Measurements from ENCODE around the gene CMSS1. TPM values are rescaled to one million over a fixed set of nuclear protein-coding genes. Genes with fewer than 3 reads are reported as not detected.

Gene CMSS1
- total RNA-seq, 1 experiment from 2014 or later, result 93.8 TPM

DNA sequence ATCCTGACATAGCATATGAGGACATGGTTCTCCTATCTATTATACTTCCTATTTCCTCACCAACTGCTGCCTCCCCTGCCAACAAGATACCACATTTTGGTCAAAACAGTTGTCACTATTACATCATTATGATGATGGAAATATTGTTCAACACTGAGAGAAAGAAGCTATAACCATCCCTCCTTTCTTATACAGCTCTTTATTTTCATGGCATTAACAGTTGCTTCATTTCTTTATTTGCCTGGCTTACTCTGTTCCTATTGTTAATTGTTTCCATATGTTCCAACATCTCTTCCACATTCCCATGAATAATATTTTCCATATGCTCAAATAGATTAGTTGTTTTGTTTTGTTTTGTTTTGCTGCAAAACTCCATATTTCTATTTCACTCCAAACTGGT lies 337.5 kb downstream of the CMSS1 start:
- DNase-seq, result no peak
- no peak overlapping the region for H3K27ac ChIP-seq

GRCh38 chr3:100155590-100155989 lies 337.9 kb downstream of the CMSS1 start:
- Histone ChIP-seq H3K27ac (no peak overlapping the region), H3K36me3 (peaks cover 2% of the 10 kb centered on the region; the same call in 1 of the 2 replicates), H3K4me1 (peaks cover 3% of the 10 kb centered on the region; the same call in 1 of the 2 replicates), H3K9me3 (replicated peaks) (no peaks in the 10 kb centered on the region), H3K27me3 (no peaks in the 10 kb centered on the region), H3K4me3 (no peak overlapping the region)
- DNase-seq, result no peak

More for the DNA sequence above, 337.5 kb downstream of the CMSS1 start:
- Histone ChIP-seq H3K4me1 (peaks cover 3% of the 10 kb centered on the region; the same call in 1 of the 2 replicates), H3K4me3 (no peak overlapping the region), H3K27me3 (no peaks in the 10 kb centered on the region), H3K36me3 (peaks cover 2% of the 10 kb centered on the region; the same call in 1 of the 2 replicates), H3K9me3 (replicated peaks) (no peaks in the 10 kb centered on the region)

DNA sequence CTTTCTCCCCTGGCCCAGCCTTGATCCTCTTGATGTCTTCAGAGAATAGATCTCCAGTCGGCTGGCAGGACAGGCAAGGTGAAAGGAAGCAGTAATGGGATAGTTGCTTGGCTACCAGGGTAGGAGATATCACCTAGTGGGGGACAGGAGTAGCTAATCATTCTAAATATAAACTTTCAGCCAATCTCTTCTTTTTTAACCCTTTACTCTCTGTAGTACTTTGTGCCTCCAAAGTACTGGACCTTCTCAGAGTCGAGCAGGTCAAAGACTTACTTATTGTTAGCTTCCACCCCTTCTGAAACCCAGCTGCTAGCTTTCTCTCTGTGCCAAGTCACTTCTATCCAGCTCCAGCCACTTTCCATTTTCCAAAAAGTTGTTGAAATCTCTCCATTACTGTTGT lies 340.0 kb downstream of the CMSS1 start:
- no peak for DNase-seq
- no peaks in the 10 kb centered on the region for H3K27me3 ChIP-seq
- peaks cover 3% of the 10 kb centered on the region; the same call in 1 of the 2 replicates for H3K4me1 ChIP-seq
- H3K9me3 ChIP-seq (replicated peaks), result no peaks in the 10 kb centered on the region
- no peak overlapping the region for H3K27ac ChIP-seq
- H3K36me3 ChIP-seq, result peaks cover 2% of the 10 kb centered on the region; the same call in 1 of the 2 replicates
- no peak overlapping the region for H3K4me3 ChIP-seq

DNA sequence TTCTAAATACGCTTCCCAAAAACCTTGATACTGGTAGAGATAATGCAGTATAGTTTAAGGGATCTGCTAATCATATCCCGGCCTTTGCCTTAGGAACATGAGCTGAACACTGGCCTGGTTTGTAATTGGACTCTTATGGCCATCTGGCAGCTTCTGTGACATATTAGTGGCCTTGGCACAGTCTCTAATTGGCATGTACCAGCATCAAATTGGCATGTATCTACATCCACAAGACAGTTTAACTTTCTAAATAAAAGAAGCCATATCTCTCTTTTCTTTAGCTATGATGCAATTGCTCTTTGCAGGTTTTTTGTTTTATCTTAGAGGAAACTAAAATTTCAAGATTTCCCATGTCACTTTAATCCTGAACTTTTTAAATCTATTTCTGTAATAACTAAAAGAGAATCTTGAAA lies 341.3 kb downstream of the CMSS1 start:
- Histone ChIP-seq H3K4me3 (no peak overlapping the region), H3K4me1 (peaks cover 3% of the 10 kb centered on the region; the same call in 1 of the 2 replicates), H3K27me3 (no peaks in the 10 kb centered on the region), H3K36me3 (peaks cover 2% of the 10 kb centered on the region; the same call in 1 of the 2 replicates), H3K27ac (no peak overlapping the region), H3K9me3 (replicated peaks) (no peaks in the 10 kb centered on the region)
- peak in 1 of 2 experiments; percentile 26 for DNase-seq

GRCh38 chr3:100159331-100160153 lies 341.9 kb downstream of the CMSS1 start:
- Histone ChIP-seq H3K27ac (no peak overlapping the region), H3K4me1 (peaks cover 3% of the 10 kb centered on the region; the same call in 1 of the 2 replicates)
- no peak for DNase-seq

DNA sequence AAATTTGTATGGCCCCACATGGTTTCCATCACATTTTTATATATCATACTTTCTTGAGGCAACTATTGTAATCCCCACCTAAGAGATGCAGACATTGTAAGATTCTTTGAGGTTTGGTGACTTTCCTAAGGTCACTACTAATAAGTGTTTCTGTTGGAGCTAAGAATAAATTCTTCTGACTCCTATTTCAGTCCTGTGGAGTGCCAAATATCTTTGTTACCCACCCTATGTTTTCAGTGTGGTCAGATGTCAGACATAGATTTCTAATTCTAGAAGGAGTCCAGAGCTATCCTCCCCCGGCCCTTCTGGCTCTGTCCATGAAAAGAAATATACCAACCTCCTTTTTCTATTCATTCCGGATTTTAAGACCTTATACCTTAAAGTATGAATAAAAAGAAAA lies 342.9 kb downstream of the CMSS1 start:
- no peak overlapping the region for H3K4me3 ChIP-seq
- H3K4me1 ChIP-seq, result peaks cover 3% of the 10 kb centered on the region; the same call in 1 of the 2 replicates
- H3K9me3 ChIP-seq (replicated peaks), result no peaks in the 10 kb centered on the region
- peaks cover 2% of the 10 kb centered on the region; the same call in 1 of the 2 replicates for H3K36me3 ChIP-seq
- no peak for DNase-seq
- H3K27me3 ChIP-seq, result no peaks in the 10 kb centered on the region
- no peak overlapping the region for H3K27ac ChIP-seq

More at GRCh38 chr3:100159331-100160153, 341.9 kb downstream of the CMSS1 start:
- Histone ChIP-seq H3K4me3 (no peak overlapping the region), H3K36me3 (peaks cover 2% of the 10 kb centered on the region; the same call in 1 of the 2 replicates), H3K27me3 (no peaks in the 10 kb centered on the region), H3K9me3 (replicated peaks) (no peaks in the 10 kb centered on the region)

DNA sequence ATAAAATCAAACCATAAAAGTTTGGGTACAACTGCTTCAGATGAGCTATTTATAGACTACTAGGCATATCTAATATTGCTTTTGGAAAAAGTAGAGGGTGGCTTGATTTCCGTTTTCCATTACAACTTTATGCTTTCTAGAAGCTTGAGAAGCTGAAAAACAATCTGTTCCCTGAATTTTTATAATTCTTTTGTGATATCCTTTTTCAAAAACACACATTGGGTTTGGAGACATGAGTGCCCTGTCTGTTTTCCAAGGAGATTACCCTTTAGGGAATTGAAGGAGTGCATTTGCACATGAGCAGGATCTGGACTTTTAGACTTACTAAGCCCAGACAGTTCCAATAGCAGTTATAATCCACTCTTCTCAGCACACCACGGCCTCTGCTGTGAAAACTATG lies 346.1 kb downstream of the CMSS1 start:
- Histone ChIP-seq H3K4me1 (peaks cover 3% of the 10 kb centered on the region; the same call in 1 of the 2 replicates), H3K27me3 (no peaks in the 10 kb centered on the region), H3K27ac (no peak overlapping the region), H3K9me3 (replicated peaks) (no peaks in the 10 kb centered on the region), H3K4me3 (no peak overlapping the region), H3K36me3 (peaks cover 6% of the 10 kb centered on the region; the same call in 1 of the 2 replicates)
- no peak for DNase-seq

- Histone ChIP-seq H3K4me1 (no peaks in the 10 kb centered on the region), H3K9me3 (replicated peaks) (no peaks in the 10 kb centered on the region), H3K27ac (no peak overlapping the region), H3K27me3 (no peaks in the 10 kb centered on the region), H3K36me3 (peaks cover 9% of the 10 kb centered on the region; the same call in 1 of the 2 replicates), H3K4me3 (no peak overlapping the region)
- no peak for DNase-seq
Observed at GRCh38 chr3:100164743-100165142, 347.1 kb downstream of the CMSS1 start.

DNA sequence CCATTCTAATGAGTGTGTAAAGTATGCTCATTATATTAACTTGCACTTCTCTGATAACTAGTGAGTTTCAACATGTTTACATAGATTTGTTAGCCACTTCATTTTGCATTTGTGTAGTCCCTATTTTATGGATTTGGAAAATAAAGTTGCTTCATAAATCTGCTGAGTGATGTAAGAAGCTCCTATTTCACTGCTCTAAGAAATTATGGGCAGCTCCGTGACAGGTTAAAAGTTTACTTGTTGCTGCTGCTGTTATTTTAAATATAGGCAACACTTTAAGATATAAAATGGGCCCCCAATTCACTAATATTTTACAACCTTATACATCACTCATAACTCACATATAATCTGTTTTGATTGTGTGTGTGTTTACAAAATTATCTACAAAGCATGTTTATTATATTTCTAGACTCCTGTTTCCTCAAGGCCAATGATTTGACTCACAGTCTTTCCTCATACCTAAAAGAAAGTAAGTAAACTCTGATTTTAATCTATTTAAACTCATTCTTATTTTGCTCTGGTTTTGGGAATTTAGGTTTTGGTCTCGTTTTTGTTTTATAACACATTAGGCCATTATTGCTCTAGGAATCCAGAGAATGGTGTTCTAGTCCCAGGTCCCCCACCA lies 348.4 kb downstream of the CMSS1 start:
- Histone ChIP-seq H3K4me1 (no peaks in the 10 kb centered on the region), H3K27ac (no peak overlapping the region), H3K9me3 (replicated peaks) (no peaks in the 10 kb centered on the region), H3K36me3 (peaks cover 9% of the 10 kb centered on the region; the same call in 1 of the 2 replicates), H3K27me3 (no peaks in the 10 kb centered on the region), H3K4me3 (no peak overlapping the region)
- DNase-seq, result no peak

- Histone ChIP-seq H3K36me3 (peaks cover 15% of the 10 kb centered on the region), H3K27me3 (no peaks in the 10 kb centered on the region), H3K27ac (no peak overlapping the region), H3K4me1 (no peaks in the 10 kb centered on the region), H3K4me3 (no peak overlapping the region), H3K9me3 (replicated peaks) (no peaks in the 10 kb centered on the region)
- no peak for DNase-seq
Observed at GRCh38 chr3:100169201-100169920, 351.7 kb downstream of the CMSS1 start.

GRCh38 chr3:100170486-100170885 lies 352.8 kb downstream of the CMSS1 start:
- Histone ChIP-seq H3K27me3 (no peaks in the 10 kb centered on the region), H3K27ac (no peak overlapping the region), H3K36me3 (peaks cover 16% of the 10 kb centered on the region), H3K4me1 (no peaks in the 10 kb centered on the region), H3K9me3 (replicated peaks) (no peaks in the 10 kb centered on the region), H3K4me3 (no peak overlapping the region)
- no peak for DNase-seq

DNA sequence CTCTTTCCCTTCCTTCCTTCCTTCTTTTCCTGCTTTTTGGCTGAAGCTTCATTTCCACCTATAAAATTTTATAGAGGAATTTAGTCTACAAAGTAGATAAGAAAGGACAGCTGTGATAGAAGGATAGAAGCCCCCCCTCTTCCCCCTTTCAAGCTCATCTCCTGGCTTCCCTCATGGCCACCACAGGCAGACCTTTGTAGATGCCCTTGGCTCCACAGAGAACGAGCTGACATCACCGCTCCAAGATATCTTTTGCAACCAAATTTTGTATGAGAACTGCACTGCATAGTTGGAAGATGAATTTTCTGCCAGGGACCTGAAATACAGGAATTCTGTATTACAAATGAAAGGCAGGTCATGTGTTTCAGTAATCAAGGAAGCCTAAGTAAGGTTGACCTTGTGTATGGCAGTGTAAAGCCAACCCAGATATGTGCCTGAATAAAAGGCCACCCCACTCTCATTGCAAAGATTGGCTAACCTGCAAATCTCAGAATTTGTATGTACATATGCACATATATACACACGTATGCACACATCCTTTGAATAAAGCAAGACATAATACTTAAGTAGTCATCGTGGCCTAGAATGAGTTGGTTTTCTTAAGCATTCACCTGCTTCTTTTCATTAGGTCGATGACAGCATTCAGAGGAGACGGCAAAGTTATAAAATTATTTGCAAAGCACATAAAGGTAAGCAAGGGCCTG lies 353.7 kb downstream of the CMSS1 start:
- H3K4me3 ChIP-seq, result no peak overlapping the region
- DNase-seq, result no peak
- H3K27ac ChIP-seq, result no peak overlapping the region
- no peaks in the 10 kb centered on the region for H3K4me1 ChIP-seq
- H3K36me3 ChIP-seq, result peaks cover 19% of the 10 kb centered on the region
- no peaks in the 10 kb centered on the region for H3K27me3 ChIP-seq
- no peaks in the 10 kb centered on the region for H3K9me3 ChIP-seq (replicated peaks)

DNA sequence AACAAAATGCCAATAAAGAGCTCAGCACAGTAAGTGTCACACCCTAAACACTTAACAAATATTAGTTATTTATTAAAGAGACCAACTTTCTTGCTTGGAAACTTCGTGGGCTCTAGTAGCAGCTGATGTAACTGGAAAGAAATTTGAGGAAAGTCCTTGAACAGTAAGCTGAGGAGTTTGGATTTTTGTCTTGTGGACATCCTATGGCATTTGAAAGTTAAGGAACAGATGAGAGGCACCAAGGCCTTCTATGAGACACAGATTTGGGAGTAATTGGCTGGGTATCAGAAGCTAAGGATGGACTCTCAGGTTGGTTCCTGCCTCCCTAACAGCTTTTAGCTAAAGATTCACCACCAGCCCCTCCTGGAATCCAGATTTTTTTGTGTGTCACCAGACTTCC lies 356.3 kb downstream of the CMSS1 start:
- Histone ChIP-seq H3K9me3 (replicated peaks) (no peaks in the 10 kb centered on the region), H3K36me3 (peaks cover 29% of the 10 kb centered on the region), H3K27me3 (no peaks in the 10 kb centered on the region), H3K4me3 (no peak overlapping the region), H3K4me1 (no peaks in the 10 kb centered on the region), H3K27ac (no peak overlapping the region)
- no peak for DNase-seq

GRCh38 chr3:100175637-100176280 lies 358.1 kb downstream of the CMSS1 start:
- Histone ChIP-seq H3K9me3 (replicated peaks) (peaks cover 2% of the 10 kb centered on the region), H3K27me3 (no peaks in the 10 kb centered on the region), H3K36me3 (peaks cover 33% of the 10 kb centered on the region), H3K4me3 (no peak overlapping the region), H3K27ac (no peak overlapping the region), H3K4me1 (no peaks in the 10 kb centered on the region)
- DNase-seq, result no peak
